GM19328 (cell line): Measurements from ENCODE around the gene PDIK1L.

Experiments used
- ATAC-seq: cut with Tn5 transposase; IDR thresholded peaks from one replicate; pipeline ENCODE4 v1.9.1; 2021; ENCODE audit warnings: mild to moderate bottlenecking, moderate library complexity; ENCODE audit not compliant: unreplicated experiment

The PDIK1L gene

GRCh38 chr1:26111530-26112406, at the start of gene PDIK1L:
PDIK1L (plus strand) TSS chr1:26111824; CDS start chr1:26114309, 2,485 bp downstream.
- ATAC-seq = peak; percentile 62

GRCh38 chr1:26064553-26064952, 47.1 kb upstream of the PDIK1L start:
- no peak for ATAC-seq

GRCh38 chr1:26066160-26066559, 45.5 kb upstream of the PDIK1L start:
- no peak for ATAC-seq

- ATAC-seq = no peak
Measured at GRCh38 chr1:26066857-26067256, 44.8 kb upstream of the PDIK1L start.

- ATAC-seq = no peak
Measured at GRCh38 chr1:26067432-26067911, 44.2 kb upstream of the PDIK1L start, which contains the start of gene TRIM63. TRIM63 (minus strand) TSS chr1:26067630; CDS start chr1:26067494, 136 bp downstream.

- no peak for ATAC-seq
Measured at GRCh38 chr1:26069941-26070295, 41.7 kb upstream of the PDIK1L start.

- no peak for ATAC-seq
Measured at GRCh38 chr1:26070296-26070962, 41.2 kb upstream of the PDIK1L start.

- no peak for ATAC-seq
Measured at GRCh38 chr1:26070963-26071342, 40.7 kb upstream of the PDIK1L start.

- no peak for ATAC-seq
Measured at GRCh38 chr1:26072305-26072704, 39.3 kb upstream of the PDIK1L start.

GRCh38 chr1:26075421-26076144, 36.0 kb upstream of the PDIK1L start:
- ATAC-seq = no peak

GRCh38 chr1:26077524-26077923, 34.1 kb upstream of the PDIK1L start:
- no peak for ATAC-seq

- no peak for ATAC-seq
Measured at GRCh38 chr1:26078286-26079177, 33.1 kb upstream of the PDIK1L start.

- ATAC-seq = no peak
Measured at GRCh38 chr1:26079178-26079563, 32.5 kb upstream of the PDIK1L start.

GRCh38 chr1:26079960-26080814, 31.4 kb upstream of the PDIK1L start:
- ATAC-seq = no peak

- no peak for ATAC-seq
Measured at GRCh38 chr1:26081267-26082019, 30.2 kb upstream of the PDIK1L start.

GRCh38 chr1:26082020-26082350, 29.6 kb upstream of the PDIK1L start:
- no peak for ATAC-seq

- no peak for ATAC-seq
Measured at GRCh38 chr1:26083208-26083607, 28.4 kb upstream of the PDIK1L start.

- no peak for ATAC-seq
Measured at GRCh38 chr1:26084091-26084561, 27.5 kb upstream of the PDIK1L start.

- no peak for ATAC-seq
Measured at GRCh38 chr1:26084844-26085243, 26.8 kb upstream of the PDIK1L start.
